Calu3 (cell line): Measurements from ENCODE around the gene LRGUK. TPM values are rescaled to one million over a fixed set of nuclear protein-coding genes. Genes with fewer than 3 reads are reported as not detected.

Source experiments
- BruUV-seq: library from RNA; stranded (reverse); fragments of 400-500 nt; replicated peaks from 2 replicates; lab custom pipeline; 2021; lab: Mats Ljungman, UMichigan
- CTCF ChIA-PET: fragments of 300-600 bp; sonication (Branson Sonifier 250); formaldehyde crosslinking; loops from one replicate; lab custom pipeline; 2022; ENCODE audit warnings: antibody characterized with exemption; lab: Charles Lee
- DNase-seq: peaks from one replicate; pipeline ENCODE4 v3.0.0; 2022
- H3K27ac Mint-ChIP-seq: one replicate; pipeline ENCODE4 v1.8.0; 2022; ENCODE audit warnings: mixed read lengths; ENCODE audit not compliant: unreplicated experiment
- H3K27me3 Mint-ChIP-seq: one replicate; pipeline ENCODE4 v1.8.0; 2022; ENCODE audit warnings: mixed read lengths; ENCODE audit not compliant: unreplicated experiment
- H3K36me3 Mint-ChIP-seq: one replicate; pipeline ENCODE4 v1.8.0; 2022; ENCODE audit warnings: mild to moderate bottlenecking, moderate library complexity, mixed read lengths; ENCODE audit not compliant: insufficient read depth, unreplicated experiment
- H3K4me1 Mint-ChIP-seq: one replicate; pipeline ENCODE4 v1.8.0; 2022; ENCODE audit warnings: mild to moderate bottlenecking, low read depth, mixed read lengths; ENCODE audit not compliant: unreplicated experiment
- H3K4me3 Mint-ChIP-seq: one replicate; pipeline ENCODE4 v1.8.0; 2022; ENCODE audit warnings: mild to moderate bottlenecking, low read depth, moderate library complexity, mixed read lengths; ENCODE audit not compliant: unreplicated experiment
- H3K9me3 Mint-ChIP-seq: one replicate; pipeline ENCODE4 v1.8.0; 2022; ENCODE audit warnings: low read depth, mixed read lengths; ENCODE audit not compliant: unreplicated experiment
- CTCF ChIP-seq: fragments of 200-600 bp; IDR thresholded peaks from one replicate; pipeline ENCODE4 v1.8.0; 2022; ENCODE audit warnings: antibody characterized with exemption; ENCODE audit not compliant: unreplicated experiment
- intact Hi-C: fragments of 100-400 bp; cut with micrococcal nuclease; formaldehyde crosslinking; loops from one replicate; pipeline ENCODE4 v1.10.0; 2022; ENCODE audit not compliant: unreplicated experiment
- total RNA-seq: library from RNA; stranded (reverse); gene quantifications from 2 replicates; pipeline ENCODE4 v1.2.3, GENCODE V29; 2022

Gene LRGUK
- total RNA-seq, 1 experiment from 2014 or later = 0.52 TPM

GRCh38 chr7:134126146-134126545 is 994 bp upstream of the LRGUK start:
- BruUV-seq = no TSS peak
- intact Hi-C loops = no loop called here
- no peak overlapping the region for H3K27ac Mint-ChIP-seq

DNA sequence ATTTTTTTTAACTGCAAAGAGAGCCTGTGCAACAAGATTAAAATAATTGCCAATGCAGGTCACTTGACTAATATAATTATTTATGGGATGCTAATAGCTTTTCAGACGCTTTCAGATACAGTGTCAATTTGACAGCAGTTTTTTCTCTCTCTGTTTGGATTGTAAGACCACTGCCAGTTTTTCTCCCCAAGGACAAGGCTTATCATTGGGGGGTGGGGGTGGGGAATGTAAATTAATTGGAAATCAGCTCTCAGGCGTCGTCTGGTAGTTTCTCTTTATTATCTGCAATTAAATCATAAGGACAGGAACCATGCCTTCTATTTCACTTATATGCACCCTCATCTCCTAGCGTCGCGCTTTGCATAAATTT is 559 bp upstream of the LRGUK start:
- no peak for TF ChIP-seq CTCF
- intact Hi-C loops = no loop called here
- Mint-ChIP-seq H3K4me1 (peaks cover 21% of the 10 kb centered on the region), H3K27ac (no peak overlapping the region), H3K27me3 (peaks cover 75% of the 10 kb centered on the region), H3K9me3 (no peaks in the 10 kb centered on the region), H3K4me3 (peak overlapping the region; percentile 75), H3K36me3 (peaks cover 13% of the 10 kb centered on the region)
- CTCF ChIA-PET = interaction anchor here (1.9 kb wide), 1 partner anchor 15 kb away, joined by 11 read pairs; no protein-coding TSS in a partner anchor
- no peak for DNase-seq
- BruUV-seq = no TSS peak

More at GRCh38 chr7:134126146-134126545, 994 bp upstream of the LRGUK start:
- Mint-ChIP-seq H3K4me1 (peaks cover 21% of the 10 kb centered on the region), H3K36me3 (peaks cover 13% of the 10 kb centered on the region), H3K27me3 (peaks cover 75% of the 10 kb centered on the region), H3K9me3 (no peaks in the 10 kb centered on the region), H3K4me3 (no peak overlapping the region)
- TF ChIP-seq CTCF = no peak
- no peak for DNase-seq
- CTCF ChIA-PET = interaction anchor here (1.9 kb wide), 1 partner anchor 15 kb away, joined by 11 read pairs; no protein-coding TSS in a partner anchor

GRCh38 chr7:134128829-134129228 is 1.7 kb downstream of the LRGUK start:
- peaks cover 13% of the 10 kb centered on the region for H3K36me3 Mint-ChIP-seq
- no TSS peak for BruUV-seq
- no peak overlapping the region for H3K27ac Mint-ChIP-seq
- no peak for DNase-seq
- peaks cover 75% of the 10 kb centered on the region for H3K27me3 Mint-ChIP-seq
- intact Hi-C loops = no loop called here
- no peaks in the 10 kb centered on the region for H3K9me3 Mint-ChIP-seq
- peaks cover 21% of the 10 kb centered on the region for H3K4me1 Mint-ChIP-seq
- no peak for TF ChIP-seq CTCF
- CTCF ChIA-PET = no interaction called here
- no peak overlapping the region for H3K4me3 Mint-ChIP-seq

DNA sequence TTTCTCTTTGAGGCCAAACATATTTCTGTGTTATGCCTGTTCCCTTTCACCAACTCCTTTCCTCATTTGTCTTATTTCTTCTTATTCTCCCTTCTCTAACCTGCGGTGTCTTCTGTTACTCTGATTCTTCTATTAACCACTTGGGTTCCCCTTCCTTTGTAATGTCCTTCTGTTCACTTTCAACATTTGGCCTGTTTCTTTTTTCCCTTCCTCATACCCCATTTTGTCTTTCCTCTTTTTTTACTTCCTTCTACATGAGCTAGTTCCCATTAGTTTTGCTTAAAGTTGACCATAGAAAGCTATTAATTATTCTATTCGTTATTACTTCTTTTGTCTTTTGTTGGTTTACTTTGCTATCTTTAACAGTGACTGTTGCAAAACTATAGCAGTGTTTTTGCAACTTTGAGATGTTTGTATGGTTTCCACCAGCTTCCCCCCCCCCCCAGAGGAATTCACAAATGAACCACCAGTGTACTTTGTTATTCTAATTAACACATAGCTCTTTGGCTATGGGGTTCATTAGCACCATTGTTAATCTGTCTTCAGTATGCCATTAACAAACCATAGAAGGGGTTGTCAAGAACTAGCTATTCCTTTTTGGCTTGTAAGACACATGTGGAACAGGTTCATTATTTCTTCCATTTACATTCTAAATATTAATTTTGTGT is 2.9 kb downstream of the LRGUK start:
- DNase-seq = no peak
- TF ChIP-seq CTCF = no peak
- no TSS peak for BruUV-seq
- intact Hi-C loops = no loop called here
- Mint-ChIP-seq H3K4me3 (no peak overlapping the region), H3K9me3 (no peaks in the 10 kb centered on the region), H3K27me3 (peaks cover 74% of the 10 kb centered on the region), H3K4me1 (peaks cover 21% of the 10 kb centered on the region), H3K27ac (no peak overlapping the region), H3K36me3 (peaks cover 13% of the 10 kb centered on the region)
- CTCF ChIA-PET = no interaction called here
